Smooth muscle cell of trachea (primary cell): ENCODE results near the gene FRG2. TPM values are rescaled to one million over a fixed set of nuclear protein-coding genes. Genes with fewer than 3 reads are reported as not detected.

Experiments
- total RNA-seq: library from RNA; depleted of rRNA; stranded (reverse); fragments of >200 nt; gene quantifications from 2 replicates; pipeline ENCODE4 v1.2.1, GENCODE V29; 2014

FRG2 gene
- total RNA-seq, result not detected in 2 replicates

DNA sequence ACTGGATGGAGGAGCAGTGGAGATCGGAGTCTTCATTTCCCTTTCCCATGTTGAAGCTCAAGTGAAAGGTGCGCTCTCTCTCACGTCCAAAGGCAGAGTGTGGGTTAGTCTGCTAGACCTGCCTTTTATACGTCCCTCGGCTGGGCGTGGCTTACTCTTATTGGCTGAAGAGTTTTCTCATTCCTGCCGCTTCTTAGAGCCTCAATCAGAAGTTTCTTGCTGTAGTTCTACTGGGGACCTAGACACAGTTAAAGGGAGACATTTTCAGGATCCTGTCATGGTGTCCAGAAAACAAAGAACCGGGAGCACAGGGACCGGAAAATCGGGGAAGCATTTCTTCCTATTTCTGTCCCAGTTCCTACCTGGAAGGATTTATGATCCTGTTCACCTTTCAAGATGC, at the start of gene FRG2:
Gene FRG2, minus strand, starts transcription at position 101 of the 400 bp plus-strand sequence. Its CDS starts 52 bp downstream, at position 49.

DNA sequence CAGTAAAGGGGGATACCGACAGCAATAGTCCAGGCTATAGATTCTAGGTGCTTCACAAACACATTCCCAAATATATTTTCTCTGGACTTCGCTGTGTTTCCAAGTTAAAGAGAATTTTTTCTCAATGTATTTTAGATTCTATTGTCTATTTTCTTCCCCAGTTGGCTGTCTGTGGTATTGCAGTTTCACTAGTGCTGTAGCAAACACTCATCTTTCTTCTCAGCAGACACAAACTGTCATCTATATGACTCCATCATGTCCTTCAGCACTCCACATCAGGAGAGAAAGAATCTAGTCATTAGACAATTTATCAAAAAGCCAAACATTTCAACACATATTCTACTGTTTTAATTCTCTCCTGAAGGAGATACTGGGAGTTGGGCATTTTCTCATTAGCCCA, 37.3 kb upstream of the FRG2 start, which contains the start of gene DBET:
Gene DBET, plus strand, starts transcription at position 161 of the 400 bp plus-strand sequence.

Other genes with a start within 250 kb of the FRG2 start
- gene FRG1, start 86.4 kb downstream of the FRG2 start, total RNA-seq, result 15.9 and 52.4 TPM in 2 replicates
- gene DBET, start 37.2 kb upstream of the FRG2 start, total RNA-seq, result not detected in 2 replicates
- gene DUX4, start 146.5 kb upstream of the FRG2 start, total RNA-seq, result not detected in 2 replicates